ENCODE measurements around the gene IGBP1.

- TF ChIP-seq CTCF (conservative IDR thresholded peaks at IDR 0.05), result no peak
- TF ChIP-seq EZH2 (IDR thresholded peaks at IDR 0.05; ENCODE audit: low read depth), result no peak
Measured at GRCh38 chrX:70088751-70089150, 44.5 kb upstream of the IGBP1 start.

All from PC-9 (cell line).